HG03457 (cell line): ENCODE results near the gene THBS4.
A peak's percentile ranks its signal among the peaks of the same experiment; 100 is the strongest.

Experiments used
- ATAC-seq: cut with Tn5 transposase; IDR thresholded peaks from one replicate; pipeline ENCODE4 v1.9.1; 2021; ENCODE audit warnings: moderate number of reproducible peaks; ENCODE audit not compliant: unreplicated experiment

THBS4 gene

DNA sequence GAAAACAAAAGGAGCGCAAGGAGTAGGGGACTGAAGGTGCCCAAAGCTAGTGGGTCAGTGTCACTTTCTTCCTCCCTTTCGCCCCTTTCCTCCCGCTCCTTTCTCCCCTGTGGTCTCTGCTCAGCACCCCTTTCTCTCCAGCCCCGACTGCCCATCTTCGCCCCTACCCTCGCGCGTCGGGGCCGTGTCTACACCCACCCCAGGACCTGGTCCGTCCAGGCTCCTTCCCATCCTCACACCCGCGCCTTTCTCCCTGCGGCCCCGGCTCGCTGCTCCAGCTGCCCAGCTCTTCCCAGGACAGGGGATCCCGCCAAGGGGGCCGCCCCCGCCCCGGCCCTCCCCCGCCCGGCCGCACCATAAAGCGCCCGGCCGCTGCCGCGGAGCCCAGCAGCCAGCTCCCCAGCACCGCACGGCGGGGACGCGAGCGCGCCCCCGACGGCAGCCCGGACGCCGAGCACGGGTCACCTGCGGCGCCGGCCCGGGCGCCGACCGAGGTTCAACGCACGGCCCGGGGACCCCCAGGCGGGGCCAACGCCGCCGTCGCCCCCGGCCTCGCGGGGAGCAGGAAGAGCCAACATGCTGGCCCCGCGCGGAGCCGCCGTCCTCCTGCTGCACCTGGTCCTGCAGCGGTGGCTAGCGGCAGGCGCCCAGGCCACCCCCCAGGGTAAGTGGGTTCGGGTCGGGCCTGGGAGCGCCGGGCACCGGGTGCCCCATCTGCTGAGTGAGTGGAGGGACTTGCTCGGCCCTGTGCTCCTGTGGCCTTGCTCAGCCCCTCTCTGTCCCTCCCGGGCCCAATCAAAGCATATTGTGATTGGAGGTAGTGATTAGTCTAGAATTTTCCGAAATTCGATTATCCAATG, at the start of gene THBS4:
TSS of gene THBS4 (plus strand) at position 387 of the 860 bp plus-strand sequence. CDS start at position 577, 190 bp downstream.
- ATAC-seq: no peak

DNA sequence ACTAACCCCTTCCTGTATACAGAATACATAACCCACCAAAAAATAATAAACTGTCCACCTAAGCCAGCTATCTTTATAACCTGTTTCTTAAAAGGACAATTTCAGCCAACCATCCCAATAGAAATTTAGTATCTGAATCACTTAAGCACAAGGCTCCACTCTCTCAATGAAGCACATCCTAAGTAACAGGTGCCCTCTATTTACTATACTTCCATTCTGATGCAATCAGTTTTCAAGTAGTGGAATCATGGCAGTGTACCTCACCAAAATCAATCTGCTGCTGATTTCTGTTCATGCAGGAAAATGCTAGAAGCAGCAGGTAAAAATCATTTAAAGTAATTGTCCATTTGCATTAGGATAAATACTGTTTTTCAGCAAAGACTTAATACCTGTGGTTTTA, 48.9 kb upstream of the THBS4 start:
- no peak for ATAC-seq

DNA sequence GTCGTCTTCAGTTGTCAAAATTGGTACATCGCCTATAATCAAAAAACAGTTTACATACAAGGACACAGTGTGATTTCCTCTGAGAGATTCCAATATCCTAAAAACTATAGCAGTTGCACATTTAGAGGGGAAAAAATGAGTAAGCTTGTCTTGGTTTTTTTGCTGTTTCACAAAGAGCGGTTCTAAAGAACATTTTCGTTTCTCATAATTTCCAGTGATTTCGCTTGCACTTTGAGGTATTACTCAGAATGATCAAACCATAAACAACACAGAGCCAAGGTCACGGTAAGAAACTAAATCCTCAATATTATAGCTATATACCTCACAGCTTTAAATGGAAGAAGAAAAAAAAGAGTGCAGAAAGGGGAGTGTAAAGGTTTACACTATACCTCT, 44.9 kb upstream of the THBS4 start:
- ATAC-seq: peak; percentile 40

- ATAC-seq: peak; percentile 78
These were observed 44.3 kb upstream of the THBS4 start, which contains the start of gene MTX3 for GRCh38 chr5:79990598-79991507. Gene MTX3 (minus strand): TSS chr5:79991262. CDS start chr5:79991238, 24 bp downstream.

- ATAC-seq: no peak
These were observed 42.1 kb upstream of the THBS4 start for GRCh38 chr5:79992891-79993657.

- no peak for ATAC-seq
These were observed 35.4 kb upstream of the THBS4 start for GRCh38 chr5:79999722-80000121.

DNA sequence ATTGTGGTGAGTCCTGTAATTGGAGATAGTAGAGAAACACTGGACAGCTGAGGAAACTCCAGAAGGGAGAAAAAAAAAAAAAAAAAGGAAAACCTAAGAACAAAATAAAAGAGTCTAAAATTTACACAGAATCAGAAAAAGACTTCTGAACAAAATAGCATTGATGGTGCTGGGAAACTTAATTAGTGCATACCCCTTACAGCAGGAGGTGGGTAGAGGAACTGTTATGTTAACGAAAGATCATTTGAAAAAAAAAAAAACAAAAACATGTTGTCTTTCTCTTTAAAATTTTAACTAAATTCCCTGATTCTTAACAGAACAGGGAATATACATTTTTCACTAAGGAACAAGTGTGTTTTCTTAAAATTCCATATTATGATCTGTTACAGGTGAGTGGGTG, 32.5 kb upstream of the THBS4 start:
- ATAC-seq: no peak

DNA sequence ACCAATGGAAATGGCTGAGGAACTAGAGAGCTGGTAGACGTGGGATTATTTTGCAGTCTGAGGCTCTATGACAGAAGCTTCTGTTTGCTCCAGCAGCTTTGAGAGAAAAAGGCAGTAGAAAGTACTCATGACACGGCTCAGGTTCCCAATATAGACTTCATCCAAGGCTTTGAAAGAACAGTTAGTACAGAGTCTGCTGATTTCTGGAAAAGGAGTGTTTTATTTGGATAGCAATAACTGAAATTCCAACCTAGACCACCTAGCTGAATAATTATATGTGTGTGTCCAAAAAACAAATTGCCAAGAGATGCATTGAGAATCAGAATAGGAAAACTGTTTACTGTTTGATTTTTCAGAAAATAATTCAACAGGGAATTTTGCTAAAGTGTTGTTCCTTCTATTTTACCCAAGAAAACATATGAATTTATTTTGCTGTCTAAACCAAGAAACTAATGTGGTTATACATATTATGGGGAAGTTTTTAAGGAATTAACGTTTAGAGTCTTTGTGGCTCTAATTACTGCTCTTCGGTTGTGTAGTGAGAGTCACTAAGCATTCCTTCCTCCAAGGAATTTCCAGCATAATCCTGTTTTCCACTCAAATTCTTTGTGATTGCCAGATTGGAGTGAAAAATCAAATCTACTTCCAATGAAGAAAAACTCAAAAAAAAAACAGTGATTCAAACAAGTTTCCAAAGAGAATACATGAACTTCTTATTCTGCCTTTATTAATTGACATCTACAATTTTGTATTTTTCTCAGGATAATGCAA, 26.0 kb upstream of the THBS4 start:
- no peak for ATAC-seq

GRCh38 chr5:80010754-80011392, 24.3 kb upstream of the THBS4 start:
- ATAC-seq: no peak

DNA sequence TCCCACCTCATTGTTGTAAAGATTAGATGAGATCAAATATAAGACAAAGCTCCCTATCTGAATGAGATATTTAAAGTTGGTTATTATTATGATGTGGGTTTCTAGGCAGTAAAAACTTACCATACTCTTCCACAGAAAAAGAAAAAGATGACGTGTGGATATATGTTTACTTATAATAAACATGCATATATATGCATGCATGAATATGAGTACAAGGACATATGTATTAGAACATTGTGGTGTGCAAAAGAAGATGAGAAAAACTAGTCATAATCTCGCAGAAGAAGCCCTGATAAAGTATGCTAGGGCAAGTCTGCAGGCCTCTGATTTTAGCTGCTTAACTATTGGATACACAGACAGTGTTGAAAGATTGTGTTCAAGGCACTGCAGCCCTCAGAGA, 10.1 kb upstream of the THBS4 start:
- no peak for ATAC-seq

GRCh38 chr5:80026841-80027240, 8.3 kb upstream of the THBS4 start:
- ATAC-seq: no peak

- no peak for ATAC-seq
These were observed 4.0 kb upstream of the THBS4 start for GRCh38 chr5:80031109-80031508.

- ATAC-seq: no peak
These were observed 1.6 kb upstream of the THBS4 start for GRCh38 chr5:80033513-80033912.

- ATAC-seq: no peak
These were observed 589 bp upstream of the THBS4 start for GRCh38 chr5:80034559-80034958.

DNA sequence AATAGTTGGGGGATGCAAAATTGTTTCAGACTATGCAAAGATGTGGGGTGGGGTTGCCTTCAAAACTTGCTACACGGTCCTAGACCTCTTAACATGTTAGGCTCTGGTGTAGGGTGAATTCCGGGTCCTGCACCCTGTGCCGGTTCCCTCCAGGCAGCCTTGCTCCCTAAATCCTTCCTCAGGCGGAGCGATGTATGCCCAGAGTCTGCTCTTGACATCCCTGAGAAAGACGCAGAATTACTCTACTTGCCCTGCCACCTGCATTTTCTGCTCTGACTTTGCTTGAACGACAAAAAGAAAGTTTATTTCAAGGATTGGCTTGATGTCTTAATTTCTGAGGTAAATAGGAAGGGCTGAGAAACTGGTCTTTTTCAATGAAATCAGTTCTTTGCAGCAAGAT, 691 bp downstream of the THBS4 start:
- ATAC-seq: no peak

DNA sequence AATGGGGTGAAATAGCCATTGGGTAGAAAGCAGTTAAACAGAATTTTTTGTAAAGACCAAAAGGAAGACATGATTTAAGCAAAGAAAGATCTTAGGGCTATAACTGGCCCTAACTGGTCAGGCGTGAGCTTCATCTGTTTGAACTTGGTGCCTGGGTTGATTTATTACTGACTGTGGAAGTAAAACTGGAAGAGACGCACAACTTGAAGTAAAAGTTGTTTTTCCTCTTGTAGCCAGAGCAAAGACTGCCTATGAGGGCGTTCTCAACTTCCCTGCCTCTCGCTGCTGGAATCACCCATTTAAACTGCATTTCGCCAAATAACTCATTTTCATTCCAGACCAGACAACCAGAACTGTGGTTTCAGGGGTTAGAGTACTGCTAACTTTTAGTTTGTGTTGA, 1.5 kb downstream of the THBS4 start:
- ATAC-seq: no peak

DNA sequence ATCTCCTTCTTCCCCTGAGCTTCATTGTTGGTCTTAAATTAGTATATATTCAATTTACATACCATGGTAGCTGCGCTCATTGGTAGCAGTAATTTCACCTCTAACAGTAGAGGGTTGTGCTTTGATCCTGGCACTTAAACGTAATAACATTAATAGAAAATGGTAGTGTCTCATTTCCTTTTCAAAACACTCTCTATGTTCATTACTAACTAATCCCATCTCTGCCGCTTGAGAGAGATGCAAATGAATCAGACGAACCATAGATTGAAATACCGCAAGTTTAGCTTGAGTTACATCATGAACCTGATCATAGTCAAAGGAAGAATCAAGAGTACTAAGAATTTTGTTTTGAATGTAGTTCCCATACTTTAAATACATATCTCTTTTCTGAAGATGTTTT, 2.2 kb downstream of the THBS4 start:
- ATAC-seq: no peak

- ATAC-seq: no peak
These were observed 4.5 kb downstream of the THBS4 start for GRCh38 chr5:80039650-80040049.

GRCh38 chr5:80041527-80041926, 6.4 kb downstream of the THBS4 start:
- ATAC-seq: no peak

- ATAC-seq: no peak
These were observed 7.2 kb downstream of the THBS4 start for GRCh38 chr5:80042330-80042729.
